ENCODE measurements around the gene CALN1. TPM values are rescaled to one million over a fixed set of nuclear protein-coding genes. Genes with fewer than 3 reads are reported as not detected.

CALN1 gene
- polyA plus RNA-seq, 1 donor (not counting 4 experiments of a cell fraction or from before 2014, with no cell fraction given) = not detected

GRCh38 chr7:72123913-72124312, 288.2 kb downstream of the CALN1 start:
- Histone ChIP-seq H3K79me2 (ENCODE audit: control insufficient read depth, insufficient read depth, low read length) (no peaks in the 10 kb centered on the region), H4K20me1 (ENCODE audit: control insufficient read depth, extremely low read depth, insufficient read depth, low read length) (no peaks in the 10 kb centered on the region), H3K9me1 (ENCODE audit: control insufficient read depth, extremely low read depth, insufficient read depth, low read length) (no peaks in the 10 kb centered on the region), H3K27ac (ENCODE audit: control insufficient read depth, insufficient read depth, low read length) (no peak overlapping the region), H3K9ac (ENCODE audit: control insufficient read depth, extremely low read depth, insufficient read depth, low read length) (no peak overlapping the region), H2AFZ (ENCODE audit: control insufficient read depth, low read length) (no peak overlapping the region), H3K4me3 (ENCODE audit: control insufficient read depth in 2 of 3, extremely low read depth in 1 of 3, insufficient read depth in 2 of 3, low read depth in 1 of 3, low read length in 3 of 3) (no peak overlapping the region), H3K4me2 (ENCODE audit: control insufficient read depth, extremely low read depth, insufficient read depth, low read depth, low read length) (no peak overlapping the region), H3K4me1 (ENCODE audit: control insufficient read depth, extremely low read depth, insufficient read depth, low read length) (no peaks in the 10 kb centered on the region), H3K9me3 (ENCODE audit: control insufficient read depth, low read depth, low read length) (no peaks in the 10 kb centered on the region), H3K36me3 (ENCODE audit: control insufficient read depth in 2 of 2, extremely low read depth in 1 of 2, insufficient read depth in 2 of 2, low read length in 2 of 2) (no peaks in the 10 kb centered on the region), H3K27me3 (ENCODE audit: control insufficient read depth, extremely low read depth, insufficient read depth, low read length) (no peaks in the 10 kb centered on the region)
- TF ChIP-seq EZH2 (IDR thresholded peaks at IDR 0.05; ENCODE audit: low read length) (no peak), CTCF (optimal IDR thresholded peaks at IDR 0.05 in 1 of 3, IDR thresholded peaks at IDR 0.05 in 1 of 3, conservative IDR thresholded peaks at IDR 0.05 in 1 of 3; ENCODE audit: extremely low read depth in 1 of 3, insufficient read depth in 2 of 3, low read length in 3 of 3) (no peak)
- no peak for DNase-seq (ENCODE audit: low read depth, low spot score)
- FAIRE-seq = no peak
- dilution Hi-C loops (cut with MboI; ENCODE audit: extremely low pct_ligation_motif_present, low sequenced_read_pairs) = no loop called here

GRCh38 chr7:72118366-72118765, 293.8 kb downstream of the CALN1 start:
- DNase-seq (ENCODE audit: low read depth, low spot score) = no peak
- H3K79me2 ChIP-seq (ENCODE audit: control insufficient read depth, insufficient read depth, low read length) = no peaks in the 10 kb centered on the region
- FAIRE-seq = no peak
- no peak overlapping the region for H3K4me3 ChIP-seq (ENCODE audit: control insufficient read depth in 2 of 3, extremely low read depth in 1 of 3, insufficient read depth in 2 of 3, low read depth in 1 of 3, low read length in 3 of 3)
- H3K9ac ChIP-seq (ENCODE audit: control insufficient read depth, extremely low read depth, insufficient read depth, low read length) = no peak overlapping the region
- no peak overlapping the region for H3K27ac ChIP-seq (ENCODE audit: control insufficient read depth, insufficient read depth, low read length)
- H3K4me2 ChIP-seq (ENCODE audit: control insufficient read depth, extremely low read depth, insufficient read depth, low read depth, low read length) = no peak overlapping the region
- no peaks in the 10 kb centered on the region for H4K20me1 ChIP-seq (ENCODE audit: control insufficient read depth, extremely low read depth, insufficient read depth, low read length)
- no peaks in the 10 kb centered on the region for H3K9me1 ChIP-seq (ENCODE audit: control insufficient read depth, extremely low read depth, insufficient read depth, low read length)
- H3K27me3 ChIP-seq (ENCODE audit: control insufficient read depth, extremely low read depth, insufficient read depth, low read length) = no peaks in the 10 kb centered on the region
- no peaks in the 10 kb centered on the region for H3K4me1 ChIP-seq (ENCODE audit: control insufficient read depth, extremely low read depth, insufficient read depth, low read length)
- no peaks in the 10 kb centered on the region for H3K9me3 ChIP-seq (ENCODE audit: control insufficient read depth, low read depth, low read length)
- dilution Hi-C loops (cut with MboI; ENCODE audit: extremely low pct_ligation_motif_present, low sequenced_read_pairs) = no loop called here
- no peaks in the 10 kb centered on the region for H3K36me3 ChIP-seq (ENCODE audit: control insufficient read depth in 2 of 2, extremely low read depth in 1 of 2, insufficient read depth in 2 of 2, low read length in 2 of 2)
- TF ChIP-seq EZH2 (IDR thresholded peaks at IDR 0.05; ENCODE audit: low read length) (no peak), CTCF (optimal IDR thresholded peaks at IDR 0.05 in 1 of 3, IDR thresholded peaks at IDR 0.05 in 1 of 3, conservative IDR thresholded peaks at IDR 0.05 in 1 of 3; ENCODE audit: extremely low read depth in 1 of 3, insufficient read depth in 2 of 3, low read length in 3 of 3) (no peak)
- no peak overlapping the region for H2AFZ ChIP-seq (ENCODE audit: control insufficient read depth, low read length)
